Hepatocyte (in vitro differentiated cells): Measurements from ENCODE around the gene UBE2G1. TPM values are rescaled to one million over a fixed set of nuclear protein-coding genes. Genes with fewer than 3 reads are reported as not detected.
A peak's percentile ranks its signal among the peaks of the same experiment; 100 is the strongest.

Experiments
- DNase-seq: peaks from one replicate; pipeline ENCODE4 v3.0.0-alpha.2; 2016; ENCODE audit warnings: low spot score
- H2AFZ ChIP-seq: fragments of 200-600 bp; sonication (generic); 2 replicates; pipeline ENCODE4 v1.6.0; 2016; ENCODE audit warnings: antibody characterized with exemption, mild to moderate bottlenecking
- H3K27ac ChIP-seq: fragments of 200-600 bp; sonication (generic); 2 replicates; pipeline ENCODE4 v1.5.1; 2016; ENCODE audit warnings: mild to moderate bottlenecking
- H3K27me3 ChIP-seq: fragments of 200-600 bp; sonication (generic); 2 replicates; pipeline ENCODE4 v1.6.1; 2016
- H3K36me3 ChIP-seq: fragments of 200-600 bp; sonication (generic); replicated peaks from 2 replicates; pipeline ENCODE4 v1.5.1; 2016; ENCODE audit warnings: low read depth; ENCODE audit not compliant: insufficient read depth
- H3K4me1 ChIP-seq: fragments of 200-600 bp; sonication (generic); 2 replicates; pipeline ENCODE4 v1.5.1; 2016; ENCODE audit warnings: mild to moderate bottlenecking, moderate library complexity; ENCODE audit not compliant: insufficient read depth
- H3K4me2 ChIP-seq: fragments of 200-600 bp; sonication (generic); 2 replicates; pipeline ENCODE4 v1.6.0; 2016
- H3K4me3 ChIP-seq: fragments of 200-600 bp; sonication (generic); 2 replicates; pipeline ENCODE4 v1.5.1; 2016; ENCODE audit warnings: mild to moderate bottlenecking
- H3K79me2 ChIP-seq: fragments of 200-600 bp; sonication (generic); 2 replicates; pipeline ENCODE4 v1.6.0; 2017; ENCODE audit warnings: mild to moderate bottlenecking
- H3K9me2 ChIP-seq: fragments of 200-600 bp; sonication (generic); replicated peaks from 2 replicates; pipeline ENCODE4 v1.6.0; 2017; ENCODE audit warnings: mild to moderate bottlenecking; ENCODE audit not compliant: insufficient read depth
- H3K9me3 ChIP-seq: fragments of 200-600 bp; sonication (generic); 2 replicates; pipeline ENCODE4 v1.5.1; 2016; ENCODE audit warnings: low read depth, mild to moderate bottlenecking
- H4K20me1 ChIP-seq: fragments of 200-600 bp; sonication (generic); 2 replicates; pipeline ENCODE4 v1.6.0; 2016; ENCODE audit warnings: mild to moderate bottlenecking; ENCODE audit not compliant: insufficient read depth, poor library complexity, severe bottlenecking
- CTCF ChIP-seq: fragments of 200-600 bp; sonication (generic); IDR thresholded peaks from 2 replicates; pipeline ENCODE4 v1.5.1; 2016; ENCODE audit warnings: antibody characterized with exemption, mild to moderate bottlenecking; ENCODE audit not compliant: poor library complexity
- EZH2 ChIP-seq: fragments of 200-600 bp; sonication (generic); IDR thresholded peaks from 2 replicates; pipeline ENCODE4 v1.6.1; 2016; ENCODE audit warnings: antibody characterized with exemption, mild to moderate bottlenecking, borderline replicate concordance
- EZH2phosphoT487 ChIP-seq: fragments of 200-600 bp; sonication (generic); IDR thresholded peaks from one replicate; pipeline ENCODE4 v1.6.1; 2018; ENCODE audit warnings: antibody characterized with exemption, mild to moderate bottlenecking, low read depth, moderate library complexity; ENCODE audit not compliant: unreplicated experiment, severe bottlenecking
- WGBS: methylation state at CpG from one replicate; pipeline ENCODE4 v1.1.6; 2016; ENCODE audit warnings: low lambda C conversion rate; ENCODE audit errors: missing lambda C conversion rate; 5-methylcytosine and 5-hydroxymethylcytosine counted together
- polyA plus RNA-seq: library from polyadenylated mRNA; unstranded; fragments of >200 nt; fragmentation: Nextera tagmentation; extraction: Ambion mirVana; gene quantifications from 2 replicates; pipeline ENCODE4 v1.2.1, GENCODE V29; 2016
- small RNA-seq: library from RNA; depleted of rRNA; stranded (forward); fragments of <200 nt; gene quantifications from one replicate; pipeline ENCODE3, GENCODE V24; 2014
- total RNA-seq: library from RNA; depleted of rRNA; stranded (reverse); fragments of >200 nt; gene quantifications from 2 replicates; pipeline ENCODE4 v1.2.3, GENCODE V29; 2014

UBE2G1 gene
- total and polyA plus RNA-seq, 2 experiments from 2014 or later, result 65.1 to 78.8 TPM

GRCh38 chr17:4221899-4222659 is 144.4 kb downstream of the UBE2G1 start:
- Histone ChIP-seq H3K9me2 (no peaks in the 10 kb centered on the region), H3K36me3 (no peaks in the 10 kb centered on the region), H3K79me2 (peaks cover 17% of the 10 kb centered on the region), H3K27me3 (no peaks in the 10 kb centered on the region), H3K4me2 (no peak overlapping the region), H3K4me3 (no peak overlapping the region), H4K20me1 (no peaks in the 10 kb centered on the region), H2AFZ (no peak overlapping the region), H3K27ac (no peak overlapping the region), H3K4me1 (peaks cover 14% of the 10 kb centered on the region), H3K9me3 (no peaks in the 10 kb centered on the region)
- 98% methylated on average over 40 of the region's 47 CpGs for WGBS
- no peak for DNase-seq
- TF ChIP-seq CTCF (no peak), EZH2phosphoT487 (no peak), EZH2 (no peak)

GRCh38 chr17:4221163-4221562 is 145.3 kb downstream of the UBE2G1 start:
- H3K27ac ChIP-seq, result peak overlapping the region; percentile 61
- WGBS, result 73% methylated on average over 4 of the region's 4 CpGs
- no peaks in the 10 kb centered on the region for H3K9me2 ChIP-seq
- H3K4me3 ChIP-seq, result no peak overlapping the region
- H3K4me2 ChIP-seq, result peak overlapping the region; percentile 33
- H3K79me2 ChIP-seq, result peaks cover 9% of the 10 kb centered on the region
- no peaks in the 10 kb centered on the region for H4K20me1 ChIP-seq
- no peak for DNase-seq
- H3K36me3 ChIP-seq, result no peaks in the 10 kb centered on the region
- H3K27me3 ChIP-seq, result no peaks in the 10 kb centered on the region
- TF ChIP-seq EZH2 (no peak), CTCF (no peak), EZH2phosphoT487 (no peak)
- H2AFZ ChIP-seq, result no peak overlapping the region
- peaks cover 14% of the 10 kb centered on the region for H3K4me1 ChIP-seq
- no peaks in the 10 kb centered on the region for H3K9me3 ChIP-seq

GRCh38 chr17:4220655-4221054 is 145.8 kb downstream of the UBE2G1 start:
- no peaks in the 10 kb centered on the region for H3K9me3 ChIP-seq
- no peaks in the 10 kb centered on the region for H4K20me1 ChIP-seq
- no peaks in the 10 kb centered on the region for H3K27me3 ChIP-seq
- peak; percentile 69 for DNase-seq
- H3K9me2 ChIP-seq, result no peaks in the 10 kb centered on the region
- H2AFZ ChIP-seq, result no peak overlapping the region
- no peaks in the 10 kb centered on the region for H3K36me3 ChIP-seq
- TF ChIP-seq EZH2, result no peak
- TF ChIP-seq CTCF, result no peak
- no peak for TF ChIP-seq EZH2phosphoT487
- H3K4me3 ChIP-seq, result no peak overlapping the region
- peak overlapping the region; percentile 61 for H3K27ac ChIP-seq
- H3K4me2 ChIP-seq, result peak overlapping the region; percentile 33
- H3K4me1 ChIP-seq, result peaks cover 14% of the 10 kb centered on the region
- peaks cover 4% of the 10 kb centered on the region for H3K79me2 ChIP-seq
- 36% methylated on average over 7 of the region's 7 CpGs for WGBS

Small RNA genes lying within 50 kb of the gene (small RNA-seq; reads per million reads assigned to genes)
- not detected for gene RN7SL774P

Other genes starting within 250 kb of the UBE2G1 start
- gene ZZEF1, start 223.6 kb downstream of the UBE2G1 start, total RNA-seq, result 32.7 and 33.9 TPM in 2 replicates
- gene ZZEF1, start 223.6 kb downstream of the UBE2G1 start, polyA plus RNA-seq, result 5.7 and 10.9 TPM in 2 replicates
- 23.1 and 25.6 TPM in 2 replicates for gene CYB5D2, start 223.5 kb downstream of the UBE2G1 start, total RNA-seq
- gene CYB5D2, start 223.5 kb downstream of the UBE2G1 start, polyA plus RNA-seq, result 24.0 and 28.4 TPM in 2 replicates
- gene ANKFY1, start 102.7 kb downstream of the UBE2G1 start, total RNA-seq, result 32.8 and 35.3 TPM in 2 replicates
- 17.5 and 18.6 TPM in 2 replicates for gene ANKFY1, start 102.7 kb downstream of the UBE2G1 start, polyA plus RNA-seq
- gene SPNS3, start 67.3 kb upstream of the UBE2G1 start, total RNA-seq, result 0.17 and 0.20 TPM in 2 replicates
- gene SPNS3, start 67.3 kb upstream of the UBE2G1 start, polyA plus RNA-seq, result 0.12 and 0.60 TPM in 2 replicates
- 5.6 and 8.3 TPM in 2 replicates for gene SPNS2, start 132.2 kb upstream of the UBE2G1 start, total RNA-seq
- gene SPNS2, start 132.2 kb upstream of the UBE2G1 start, polyA plus RNA-seq, result 10.3 and 13.4 TPM in 2 replicates
- gene MYBBP1A, start 188.7 kb upstream of the UBE2G1 start, total RNA-seq, result 17.9 and 23.7 TPM in 2 replicates
- gene MYBBP1A, start 188.7 kb upstream of the UBE2G1 start, polyA plus RNA-seq, result 44.1 and 46.5 TPM in 2 replicates
- 0.32 TPM in 1 of 2 replicates, not detected in the other for gene GGT6, start 193.9 kb upstream of the UBE2G1 start, total RNA-seq
- not detected in 2 replicates for gene GGT6, start 193.9 kb upstream of the UBE2G1 start, polyA plus RNA-seq
- gene SMTNL2, start 217.9 kb upstream of the UBE2G1 start, total RNA-seq, result 41.5 and 56.8 TPM in 2 replicates
- 106 TPM in 2 replicates for gene SMTNL2, start 217.9 kb upstream of the UBE2G1 start, polyA plus RNA-seq